K562 (cell line): ENCODE data around the gene CDKN2B-AS1. TPM values are rescaled to one million over a fixed set of nuclear protein-coding genes. Genes with fewer than 3 reads are reported as not detected.

Source experiments
- ATAC-seq: fragments of 200-7000 bp; cut with Tn5 transposase; 3 replicates; pipeline ENCODE4 v1.9.1; 2020; ENCODE audit warnings: moderate library complexity
- BruUV-seq: library from RNA; stranded (reverse); fragments of 400-500 nt; replicated peaks from 2 replicates; lab custom pipeline; 2021; lab: Mats Ljungman, UMichigan
- CTCF ChIA-PET: fragments of 300-600 bp; formaldehyde crosslinking; extraction: SDS; loops from one replicate; lab custom pipeline; 2021; ENCODE audit warnings: low intra/inter-chr PET ratio; lab: Yijun Ruan, JAX
- POLR2A ChIA-PET: fragments of 300-600, 350-650 bp; sonication (Branson Sonifier 250); formaldehyde crosslinking; extraction: SDS; loops from one replicate; lab custom pipeline; 2021; ENCODE audit warnings: antibody characterized with exemption, inconsistent platforms; lab: Yijun Ruan, JAX
- DNase-seq, 4 experiments: peaks; one replicate each; pipeline versions ENCODE4 v3.0.0 to v3.0.0-alpha.2; 2011 to 2018; ENCODE audit warnings: low spot score in 3 of 4, mixed read lengths in 3 of 4; ENCODE audit errors: extremely low read depth in 1 of 4
- FAIRE-seq: peaks from 2 replicates; lab custom pipeline; 2011; peaks lifted over from hg19 to GRCh38; lab: Jason Lieb, UNC
- H2AFZ ChIP-seq: 2 replicates; pipeline ENCODE4 v1.6.0; 2011; ENCODE audit warnings: low read depth, low read length, control low read depth, inconsistent platforms
- H3K27ac ChIP-seq: fragments of 200-600 bp; 3 replicates; pipeline ENCODE4 v1.8.0; 2011; ENCODE audit warnings: low read depth, mild to moderate bottlenecking, control low read depth, inconsistent platforms, low read length, moderate library complexity, mixed read lengths; ENCODE audit errors: extremely low read depth
- H3K27me3 ChIP-seq, 2 experiments: fragments of 300-600 bp in 1 of 2; 2 replicates in 1 of 2; 3 replicates in 1 of 2; pipeline versions ENCODE4 v1.6.0 to v1.8.0; 2011; ENCODE audit warnings: inconsistent platforms in 2 of 2, low read length in 2 of 2, mild to moderate bottlenecking in 1 of 2, mixed read lengths in 1 of 2, moderate library complexity in 1 of 2; ENCODE audit not compliant: control insufficient read depth in 2 of 2, insufficient read depth in 2 of 2
- H3K36me3 ChIP-seq: fragments of 300-600 bp; 3 replicates; pipeline ENCODE4 v1.8.0; 2011; ENCODE audit warnings: mild to moderate bottlenecking, low read length, inconsistent platforms; ENCODE audit not compliant: control insufficient read depth, insufficient read depth
- H3K4me1 ChIP-seq, 2 experiments: fragments of 200-600 bp in 1 of 2; replicated peaks in 1 of 2; 2 replicates in 1 of 2; 3 replicates in 1 of 2; pipeline versions ENCODE4 v1.5.1 to v1.8.0; 2011; ENCODE audit warnings: inconsistent platforms in 2 of 2, low read length in 2 of 2, mild to moderate bottlenecking in 1 of 2, mixed read lengths in 1 of 2, moderate library complexity in 1 of 2; ENCODE audit not compliant: control insufficient read depth in 2 of 2, insufficient read depth in 2 of 2
- H3K4me2 ChIP-seq: 2 replicates; pipeline ENCODE4 v1.6.1; 2011; ENCODE audit warnings: low read length, control low read depth, inconsistent platforms, mixed read lengths; ENCODE audit not compliant: insufficient read depth
- H3K4me3 ChIP-seq: fragments of 200-600 bp; sonication (generic), shearing (Covaris generic); 2 replicates; pipeline ENCODE4 v1.5.1; 2016; ENCODE audit warnings: control low read depth, inconsistent platforms
- H3K79me2 ChIP-seq: fragments of 200-600 bp; 3 replicates; pipeline ENCODE4 v1.8.0; 2011; ENCODE audit warnings: low read length, inconsistent platforms; ENCODE audit not compliant: control insufficient read depth, insufficient read depth
- H3K9ac ChIP-seq, 2 experiments: 2 replicates each; pipeline versions ENCODE4 v1.6.0 to v1.6.1; 2011; ENCODE audit warnings: low read depth in 2 of 2, low read length in 2 of 2, control low read depth in 1 of 2, inconsistent platforms in 1 of 2, mild to moderate bottlenecking in 1 of 2, mixed read lengths in 1 of 2; ENCODE audit not compliant: insufficient read depth in 1 of 2
- H3K9me1 ChIP-seq: one replicate; pipeline ENCODE4 v1.6.0; 2011; ENCODE audit warnings: inconsistent platforms, mild to moderate bottlenecking, low read length, moderate library complexity; ENCODE audit not compliant: control insufficient read depth, insufficient read depth
- H3K9me3 ChIP-seq: replicated peaks from 2 replicates; pipeline ENCODE4 v1.5.1; 2011; ENCODE audit warnings: low read depth, low read length, inconsistent platforms; ENCODE audit not compliant: control insufficient read depth, insufficient read depth
- H4K20me1 ChIP-seq: replicated peaks from 2 replicates; pipeline ENCODE4 v1.6.1; 2011; ENCODE audit warnings: low read length, inconsistent platforms, mixed read lengths; ENCODE audit not compliant: control insufficient read depth, insufficient read depth
- ATF6 ChIP-seq: sonication (generic); formaldehyde crosslinking; IDR thresholded peaks from 2 replicates; pipeline ENCODE4 v1.4.0; 2020; ENCODE audit warnings: mild to moderate bottlenecking, missing genetic modification reagents
- ATF7 ChIP-seq: fragments of 450-650 bp; IDR thresholded peaks from 2 replicates; pipeline ENCODE4 v1.7.1; 2014; ENCODE audit warnings: mild to moderate bottlenecking, moderate library complexity
- HINFP ChIP-seq: fragments of 450-650 bp; conservative IDR thresholded peaks from 2 replicates; pipeline ENCODE4 v1.6.1; 2016; ENCODE audit warnings: missing genetic modification characterization, low read depth, mild to moderate bottlenecking, control low read depth, missing compliant biosample characterization
- HMG20A ChIP-seq: fragments of 450-650 bp; formaldehyde crosslinking; conservative IDR thresholded peaks from 2 replicates; pipeline ENCODE4 v1.4.0; 2020; ENCODE audit warnings: mild to moderate bottlenecking, mixed read lengths
- KDM1A ChIP-seq, 2 experiments: fragments of 450-650 bp; IDR thresholded peaks; 2 replicates each; pipeline ENCODE4 v1.6.1; 2016; ENCODE audit warnings: mild to moderate bottlenecking in 2 of 2
- SAFB2 ChIP-seq: fragments of 200-400 bp; formaldehyde crosslinking; IDR thresholded peaks from 2 replicates; pipeline ENCODE4 v1.6.1; 2018; ENCODE audit warnings: borderline replicate concordance, low read length, low read depth, moderate library complexity; ENCODE audit not compliant: severe bottlenecking
- ZC3H8 ChIP-seq: fragments of 450-650 bp; IDR thresholded peaks from 2 replicates; pipeline ENCODE4 v1.6.1; 2017
- ZNF407 ChIP-seq: fragments of 450-650 bp; IDR thresholded peaks from 2 replicates; pipeline ENCODE4 v1.6.1; 2016; ENCODE audit warnings: low read depth
- ZNF449 ChIP-seq: fragments of 250-450 bp; sonication (Bioruptor Pico); IDR thresholded peaks from 2 replicates; pipeline ENCODE4 v1.8.0; 2022; ENCODE audit warnings: moderate library complexity, mild to moderate bottlenecking, inconsistent platforms
- ZNF699 ChIP-seq: fragments of 250-450 bp; sonication (Bioruptor Pico); IDR thresholded peaks from 2 replicates; pipeline ENCODE4 v1.8.0; 2021; ENCODE audit warnings: mild to moderate bottlenecking, moderate library complexity; ENCODE audit not compliant: insufficient replicate concordance
- WGBS: fragments of 100-300 bp; shearing (Covaris generic); methylation state at CpG from one replicate; pipeline ENCODE4 v1.1.6; 2016; ENCODE audit warnings: low coverage, mixed read lengths; ENCODE audit not compliant: insufficient coverage; ENCODE audit errors: missing lambda C conversion rate; 5-methylcytosine and 5-hydroxymethylcytosine counted together
- in situ Hi-C: fragments of 300-500 bp; cut with MboI; formaldehyde crosslinking; loops from 4 replicates; pipeline ENCODE4 v1.15.0; 2018; ENCODE audit warnings: inconsistent platforms, mixed read lengths
- intact Hi-C: fragments of 100-400 bp; cut with micrococcal nuclease; formaldehyde crosslinking; loops from 2 replicates; pipeline ENCODE4 v1.14.2; 2022
- polyA plus RNA-seq, 8 experiments: library from polyadenylated mRNA; depleted of rRNA in 4 of 8; stranded (reverse) in 5 of 8; unstranded in 3 of 8; fragments of >200 nt; fragmentation: Nextera tagmentation in 2 of 8; fragmentation: Illumina TruSeq in 1 of 8; extraction: Ambion mirVana in 2 of 8; extraction: Trizol in 1 of 8; gene quantifications; 2 replicates each; pipeline versions ENCODE4 v1.2.1 to v1.2.3, GENCODE V29; 2011 to 2014; ENCODE audit warnings: inconsistent platforms in 1 of 8, missing spikeins in 1 of 8
- total RNA-seq, 7 experiments: library from RNA; depleted of rRNA in 6 of 7; stranded (reverse); fragments of >200 nt in 6 of 7; fragmentation: Illumina TruSeq in 2 of 7; extraction: Trizol in 2 of 7; gene quantifications; 2 replicates each; pipeline versions ENCODE4 v1.2.1 to v1.2.3, GENCODE V29; 2011 to 2021; ENCODE audit warnings: low replicate concordance in 1 of 7

Gene CDKN2B-AS1
- total and polyA plus RNA-seq, 9 of the 15 experiments (the other 6 are each of a cell fraction or from before 2014, with no cell fraction given): not detected

- BruUV-seq: no TSS peak
- DNase-seq: no peak
- H3K9me3 ChIP-seq: no peaks in the 10 kb centered on the region
- H3K4me1 ChIP-seq: no peaks in the 10 kb centered on the region
- intact Hi-C loops (no loop called here), in situ Hi-C loops (no loop called here)
- no peaks in the 10 kb centered on the region for H4K20me1 ChIP-seq
- no peak overlapping the region for H2AFZ ChIP-seq
- H3K27me3 ChIP-seq: no peaks in the 10 kb centered on the region
- WGBS: no CpG with 5 or more reads among the region's 4 CpGs
- no peaks in the 10 kb centered on the region for H3K36me3 ChIP-seq
- no peak for ATAC-seq
- POLR2A ChIA-PET: no interaction called here
- no peak overlapping the region for H3K4me3 ChIP-seq
- H3K9ac ChIP-seq: no peak overlapping the region
- CTCF ChIA-PET: no interaction called here
- H3K79me2 ChIP-seq: no peaks in the 10 kb centered on the region
- H3K27ac ChIP-seq: no peak overlapping the region
- no peaks in the 10 kb centered on the region for H3K9me1 ChIP-seq
- FAIRE-seq: no peak
- H3K4me2 ChIP-seq: no peak overlapping the region
- TF ChIP-seq ZNF407 (no peak), ZNF449 (no peak), SAFB2 (no peak), ZC3H8 (no peak), HMG20A (CRISPR knock-in tag) (no peak), HINFP (tag) (no peak), ATF7 (no peak), KDM1A (IDR thresholded peaks at IDR 0.05) (no peak), ATF6 (CRISPR knock-in tag) (no peak), ZNF699 (CRISPR knock-in tag) (no peak)
Observed at GRCh38 chr9:21993007-21993406, 1.6 kb upstream of the CDKN2B-AS1 start.
